Left hindlimb (tissue), 1 donor: Measurements from ENCODE around the gene STAP2.

Experiments
- DNase-seq: peaks from one replicate; pipeline ENCODE4 v3.0.0-alpha.2; 2018

The STAP2 gene

GRCh38 chr19:4326837-4327251, 11.8 kb downstream of the STAP2 start:
- no peak for DNase-seq

DNA sequence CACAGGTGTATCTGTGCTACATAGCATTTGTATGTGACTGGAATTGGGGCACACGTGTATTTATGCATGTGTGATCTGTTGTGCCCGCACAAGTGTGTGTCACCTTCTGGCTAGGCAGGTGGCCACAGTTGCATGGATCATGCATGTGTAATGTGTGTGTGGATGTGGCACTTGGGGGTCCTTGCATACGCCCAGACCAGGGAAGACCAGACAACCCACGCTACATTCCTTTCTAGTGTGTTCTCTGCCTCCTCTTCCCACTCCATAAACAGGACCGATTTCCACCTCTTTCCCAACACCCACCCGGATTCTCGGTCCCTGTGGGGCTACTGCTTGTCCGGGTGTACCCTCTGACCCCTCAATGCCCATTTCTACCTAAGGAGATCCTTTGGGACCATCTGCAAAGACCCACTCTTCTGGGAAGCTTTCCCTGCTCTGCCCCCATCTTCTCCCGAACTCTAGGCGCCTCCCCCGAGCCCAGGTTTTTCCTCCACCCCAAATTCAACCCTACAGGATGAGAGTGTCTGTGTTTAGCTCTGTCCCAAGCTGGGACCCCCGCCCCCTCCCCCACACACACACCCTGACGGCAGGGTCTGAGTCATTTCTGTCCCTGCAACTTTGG, 12.3 kb downstream of the STAP2 start:
- DNase-seq: no peak

DNA sequence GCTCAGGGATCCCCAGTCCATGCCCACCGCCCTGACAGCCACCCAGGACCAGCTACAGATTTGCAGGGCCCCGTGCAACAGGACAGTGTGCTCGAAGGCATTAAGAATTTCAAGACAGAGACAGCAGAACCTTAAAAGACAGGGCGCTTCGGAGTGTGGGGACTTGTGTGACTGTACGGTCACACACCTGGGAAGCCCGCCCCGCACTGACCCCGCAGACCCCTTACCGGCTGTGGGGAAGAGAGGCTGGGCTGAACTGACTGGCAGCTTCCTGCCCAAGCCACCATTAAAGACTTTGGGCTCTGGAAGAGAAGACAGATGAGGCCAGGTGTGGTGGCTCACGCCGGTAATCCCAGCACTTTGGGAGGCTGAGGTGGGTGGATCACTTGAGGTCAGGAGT, 14.4 kb downstream of the STAP2 start:
- DNase-seq: no peak

GRCh38 chr19:4323692-4324091, 14.9 kb downstream of the STAP2 start:
- no peak for DNase-seq

- no peak for DNase-seq
Measured at GRCh38 chr19:4322942-4323665, 15.5 kb downstream of the STAP2 start.

- no peak for DNase-seq
Measured at GRCh38 chr19:4320419-4320818, 18.2 kb downstream of the STAP2 start.

DNA sequence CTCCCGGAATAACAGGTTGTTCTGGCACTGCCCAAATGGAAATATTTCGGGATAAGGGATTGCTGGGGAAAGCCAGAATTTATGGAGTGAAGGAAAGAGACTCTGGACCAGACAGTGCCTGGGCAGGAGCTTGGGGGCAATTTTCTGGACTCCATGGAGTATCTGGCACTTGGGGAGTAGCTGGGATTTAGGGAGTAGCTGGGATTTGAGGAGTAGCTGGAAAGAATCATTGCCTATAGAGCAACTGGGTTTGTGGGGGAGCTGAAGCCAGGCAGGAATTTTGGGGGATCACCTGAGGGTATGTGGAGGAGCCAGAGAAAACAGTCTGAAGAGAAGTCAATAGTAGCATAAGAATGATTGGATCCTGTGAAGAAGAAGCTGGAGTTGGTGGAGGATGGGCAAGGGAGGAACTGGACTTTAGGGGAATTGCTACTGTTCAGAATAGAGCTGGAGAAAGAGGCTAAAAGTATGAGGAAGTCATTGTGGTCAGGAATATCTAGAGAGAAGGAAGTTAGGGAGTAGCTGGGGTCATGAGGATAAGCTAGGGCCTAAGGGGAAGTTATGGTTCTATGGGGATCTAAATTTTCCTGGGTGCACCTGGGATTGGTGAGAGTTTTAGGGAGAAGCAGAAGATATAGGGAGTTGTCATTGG, 19.4 kb downstream of the STAP2 start:
- no peak for DNase-seq

- DNase-seq: no peak
Measured at GRCh38 chr19:4318460-4318859, 20.2 kb downstream of the STAP2 start.

- no peak for DNase-seq
Measured at GRCh38 chr19:4316956-4317355, 21.7 kb downstream of the STAP2 start.

DNA sequence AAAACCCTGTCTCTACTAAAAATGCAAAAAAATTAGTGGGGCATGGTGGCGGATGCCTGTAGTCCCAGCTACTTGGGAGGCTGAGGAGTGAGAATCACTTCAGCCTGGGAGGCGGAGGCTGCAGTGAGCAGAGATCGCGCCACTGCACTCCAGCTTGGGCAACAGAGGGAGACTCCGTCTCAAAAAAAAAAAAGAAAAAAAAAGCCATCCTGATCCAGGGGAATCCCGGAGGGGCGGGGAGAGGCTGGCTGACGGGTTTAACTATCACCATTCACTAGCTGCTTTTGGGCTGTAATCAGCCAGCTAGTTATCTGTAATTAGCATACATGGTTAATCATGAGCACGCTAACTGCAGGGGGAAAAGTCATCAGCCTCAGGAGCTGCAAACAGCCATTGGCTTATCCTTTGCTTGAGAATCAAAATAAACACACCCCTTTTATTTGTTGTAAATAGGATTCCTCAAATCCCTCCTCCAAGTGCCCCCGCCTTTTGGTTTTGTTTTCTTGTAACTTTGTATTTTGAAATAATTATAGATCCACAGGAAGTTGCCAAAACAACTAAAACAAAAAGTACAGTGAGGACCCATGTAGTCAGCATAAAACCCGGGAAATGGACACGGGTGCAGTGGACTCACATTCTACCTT, 24.7 kb downstream of the STAP2 start:
- no peak for DNase-seq

- DNase-seq: no peak
Measured at GRCh38 chr19:4310247-4311121, 28.1 kb downstream of the STAP2 start.

GRCh38 chr19:4305659-4306058, 33.0 kb downstream of the STAP2 start:
- DNase-seq: no peak

DNA sequence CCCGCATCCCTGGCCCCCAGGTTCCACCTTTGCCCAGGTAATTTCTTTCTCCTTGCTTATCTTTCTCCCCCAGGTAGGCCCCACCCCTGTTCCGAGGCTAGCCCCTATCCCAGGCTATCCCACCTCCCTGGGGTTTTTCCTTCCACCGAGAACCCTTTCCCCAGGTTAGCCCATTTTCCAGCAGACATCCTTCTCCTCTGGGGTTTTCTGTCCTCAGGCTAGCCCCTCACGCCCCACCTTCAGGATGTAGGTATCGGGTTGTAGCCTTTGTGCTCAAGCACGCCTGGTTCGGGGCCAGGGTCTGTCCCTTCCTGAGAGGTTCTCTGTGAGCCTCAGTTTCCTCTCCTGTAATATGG, 33.4 kb downstream of the STAP2 start:
- no peak for DNase-seq

DNA sequence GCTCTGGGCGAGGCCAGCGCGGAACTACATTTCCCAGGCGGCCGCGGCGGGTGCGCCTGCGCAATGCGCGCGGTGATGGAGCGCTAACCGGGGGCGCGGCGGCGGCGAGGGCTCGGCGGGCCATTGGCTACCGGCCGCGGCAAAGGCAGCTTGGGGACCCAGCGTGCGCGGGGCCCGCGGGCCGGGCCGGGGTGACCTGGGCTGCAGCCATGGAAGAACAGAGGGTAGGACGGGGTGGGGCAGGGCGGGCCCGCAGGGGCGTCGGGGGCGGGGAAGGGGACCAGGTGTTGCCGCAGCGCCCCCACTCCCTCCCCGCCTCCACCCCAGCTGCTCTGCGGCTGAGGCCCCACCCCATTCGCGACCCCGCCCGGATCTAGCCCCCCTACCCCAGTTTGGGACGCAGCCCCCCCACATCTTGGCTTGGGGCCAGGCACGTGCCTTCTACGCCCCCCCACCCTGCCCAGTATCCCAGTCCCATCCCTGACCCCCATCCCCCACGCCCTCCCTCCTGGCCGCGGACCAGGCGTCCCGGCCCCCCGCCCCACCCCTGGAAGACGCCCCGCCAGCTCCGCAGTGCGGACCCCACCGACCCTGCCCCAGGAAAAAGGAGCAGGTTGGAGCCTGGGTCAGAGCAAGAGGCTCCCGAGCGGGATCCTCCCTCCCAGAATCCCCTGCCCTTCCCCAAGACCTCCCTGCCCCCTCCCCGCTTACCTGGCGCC, 33.9 kb downstream of the STAP2 start, which contains the start of gene FSD1:
TSS of gene FSD1 (plus strand) at position 61 of the 719 bp plus-strand sequence. CDS start at position 210, 149 bp downstream.
- DNase-seq: no peak

DNA sequence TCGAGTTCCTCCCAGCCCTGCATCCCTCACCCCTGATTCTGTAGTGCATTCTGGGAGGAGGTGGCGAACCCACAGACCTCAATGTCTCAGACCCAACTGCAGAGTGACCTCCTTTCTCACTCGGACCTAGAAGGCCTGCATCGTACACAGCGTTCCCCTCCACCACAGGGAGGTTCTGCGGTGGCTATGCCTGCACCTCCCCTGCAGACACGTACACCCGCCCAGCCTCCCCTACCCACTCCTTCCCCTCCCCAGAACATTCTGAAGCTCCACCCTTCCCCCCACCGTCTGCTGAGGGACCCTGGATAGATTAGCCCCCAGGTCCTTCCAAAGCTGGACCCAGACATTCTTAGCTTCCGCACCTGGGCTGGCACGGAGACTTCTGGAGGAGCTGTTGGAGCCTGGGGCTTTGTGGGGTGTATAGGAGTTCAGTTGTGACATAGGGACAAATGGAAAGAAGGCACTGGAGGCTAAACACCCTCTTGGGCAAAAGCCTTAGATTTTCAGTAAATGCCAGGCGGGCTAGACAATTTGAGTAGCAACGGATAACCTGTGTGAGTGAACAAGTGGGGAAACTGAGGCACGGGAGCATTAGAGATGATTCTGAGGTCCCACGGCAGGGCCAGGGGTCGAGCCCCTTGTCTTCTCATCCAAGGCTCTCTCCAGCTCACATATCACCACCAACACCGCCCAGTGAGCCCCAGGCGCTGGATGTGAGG, 34.6 kb downstream of the STAP2 start:
- no peak for DNase-seq

DNA sequence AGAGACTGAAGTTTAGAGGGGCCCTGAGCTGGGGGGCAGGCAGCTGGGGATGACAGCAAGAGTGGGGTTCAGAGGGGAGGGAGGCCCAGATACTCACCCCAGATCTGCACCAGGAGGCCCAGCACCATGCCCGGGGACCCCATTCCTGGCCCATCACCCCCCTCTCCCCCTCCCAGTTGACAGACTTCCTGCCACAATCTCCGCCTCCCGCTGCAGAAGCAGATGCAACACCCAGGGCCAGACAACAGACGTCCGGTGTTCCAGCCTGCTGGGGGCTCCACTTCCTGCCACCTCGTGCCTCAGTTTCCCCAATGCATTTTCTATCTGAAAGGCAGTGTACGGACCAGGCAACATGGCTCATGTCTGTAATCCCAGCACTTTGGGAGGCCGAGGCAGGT, 36.4 kb downstream of the STAP2 start, which contains the start of gene TMIGD2:
TSS of gene TMIGD2 (minus strand) at position 147 of the 398 bp plus-strand sequence. CDS start at position 143, 4 bp downstream.
- DNase-seq: no peak

- DNase-seq: no peak
Measured at GRCh38 chr19:4301590-4302242, 36.9 kb downstream of the STAP2 start.

GRCh38 chr19:4300589-4300988, 38.0 kb downstream of the STAP2 start:
- no peak for DNase-seq

- DNase-seq: no peak
Measured at GRCh38 chr19:4298810-4299550, 39.6 kb downstream of the STAP2 start.
